LoVo (cell line): Measurements from ENCODE around the gene CIRBP.

ENCODE experiments used
- DNase-seq: peaks from one replicate; pipeline ENCODE4 v3.0.0-alpha.2; 2016; ENCODE audit warnings: low spot score

Gene CIRBP

GRCh38 chr19:1279782-1280341, 10.7 kb downstream of the CIRBP start:
- peak; percentile 82 for DNase-seq

GRCh38 chr19:1280636-1281568, 11.8 kb downstream of the CIRBP start:
- DNase-seq: no peak

- no peak for DNase-seq
These were observed 12.6 kb downstream of the CIRBP start for GRCh38 chr19:1281569-1282287.

- DNase-seq: no peak
These were observed 13.6 kb downstream of the CIRBP start for GRCh38 chr19:1282588-1283206.

GRCh38 chr19:1283207-1283916, 14.2 kb downstream of the CIRBP start:
- DNase-seq: no peak

GRCh38 chr19:1283917-1284292, 14.8 kb downstream of the CIRBP start:
- no peak for DNase-seq

- DNase-seq: peak; percentile 46
These were observed 15.3 kb downstream of the CIRBP start for GRCh38 chr19:1284293-1284978.

GRCh38 chr19:1284979-1285736, 16.0 kb downstream of the CIRBP start:
- DNase-seq: no peak

GRCh38 chr19:1285737-1286360, 16.7 kb downstream of the CIRBP start, which contains the start of gene EFNA2:
TSS of gene EFNA2 (plus strand) at chr19:1285873. CDS start at chr19:1286169, 296 bp downstream.
- DNase-seq: no peak

- no peak for DNase-seq
These were observed 17.6 kb downstream of the CIRBP start for GRCh38 chr19:1286487-1287353.

GRCh38 chr19:1287354-1288225, 18.5 kb downstream of the CIRBP start:
- DNase-seq: no peak

- DNase-seq: no peak
These were observed 19.1 kb downstream of the CIRBP start for GRCh38 chr19:1288226-1288612.

- no peak for DNase-seq
These were observed 19.9 kb downstream of the CIRBP start for GRCh38 chr19:1288833-1289685.

- DNase-seq: no peak
These were observed 20.5 kb downstream of the CIRBP start for GRCh38 chr19:1289686-1290025.

- DNase-seq: no peak
These were observed 21.1 kb downstream of the CIRBP start for GRCh38 chr19:1290196-1290702.

GRCh38 chr19:1290703-1291651, 21.8 kb downstream of the CIRBP start:
- peak; percentile 34 for DNase-seq
